K562 (cell line): ENCODE results near the gene ERF. TPM values are rescaled to one million over a fixed set of nuclear protein-coding genes. Genes with fewer than 3 reads are reported as not detected.

ENCODE experiments used
- BCOR ChIP-seq: fragments of 450-650 bp; IDR thresholded peaks from 2 replicates; pipeline ENCODE4 v1.6.1; 2016
- CHD4 ChIP-seq: fragments of 200-600 bp; sonication (generic); IDR thresholded peaks from 3 replicates; pipeline ENCODE4 v1.6.1; 2012; ENCODE audit warnings: low read depth, mild to moderate bottlenecking, mixed read lengths, low read length, inconsistent platforms; ENCODE audit not compliant: insufficient read depth, insufficient replicate concordance, poor library complexity, severe bottlenecking
- ELF2 ChIP-seq: fragments of 250-450 bp; sonication (Bioruptor Pico); IDR thresholded peaks from 2 replicates; pipeline ENCODE4 v1.5.0; 2021; ENCODE audit warnings: mild to moderate bottlenecking
- EWSR1 ChIP-seq: fragments of 450-650 bp; IDR thresholded peaks from 2 replicates; pipeline ENCODE4 v1.6.1; 2018; ENCODE audit warnings: borderline replicate concordance, mild to moderate bottlenecking, low read depth, moderate library complexity; ENCODE audit not compliant: partially characterized antibody
- GATAD2B ChIP-seq: fragments of 450-650 bp; IDR thresholded peaks from 2 replicates; pipeline ENCODE4 v1.6.1; 2017; ENCODE audit warnings: mild to moderate bottlenecking, borderline replicate concordance
- KHSRP ChIP-seq: fragments of 450-650 bp; IDR thresholded peaks from 2 replicates; pipeline ENCODE4 v1.6.1; 2017
- MECOM ChIP-seq: fragments of 250-450 bp; sonication (Bioruptor Pico); IDR thresholded peaks from 2 replicates; pipeline ENCODE4 v1.8.0; 2022; ENCODE audit warnings: inconsistent platforms
- NR2C2 ChIP-seq, 2 experiments: fragments of 200-800 bp in 1 of 2; sonication (Bioruptor generic) in 1 of 2; sonication (generic) in 1 of 2; formaldehyde crosslinking in 1 of 2; IDR thresholded peaks; 2 replicates each; pipeline versions ENCODE4 v1.6.1 to v1.8.0; 2016 to 2022; ENCODE audit warnings: mild to moderate bottlenecking in 1 of 2, missing compliant biosample characterization in 1 of 2, missing genetic modification characterization in 1 of 2, missing genetic modification reagents in 1 of 2
- NR4A1 ChIP-seq, 2 experiments: fragments of 250-450 bp in 1 of 2; fragments of 450-650 bp in 1 of 2; sonication (Bioruptor Pico) in 1 of 2; IDR thresholded peaks; 2 replicates each; pipeline versions ENCODE4 v1.4.0 to v1.6.1; 2016 to 2020; ENCODE audit warnings: mild to moderate bottlenecking in 2 of 2, missing compliant biosample characterization in 1 of 2, missing genetic modification characterization in 1 of 2, moderate library complexity in 1 of 2
- PML ChIP-seq: IDR thresholded peaks from 2 replicates; pipeline ENCODE4 v1.6.1; 2012; ENCODE audit warnings: low read length, inconsistent platforms
- PRMT5 ChIP-seq: sonication (generic); formaldehyde crosslinking; IDR thresholded peaks from 2 replicates; pipeline ENCODE4 v1.5.0; 2020; ENCODE audit warnings: missing genetic modification reagents
- RHOXF2B ChIP-seq: fragments of 250-450 bp; sonication (Bioruptor Pico); conservative IDR thresholded peaks from 2 replicates; pipeline ENCODE4 v1.5.1; 2021
- SAFB ChIP-seq: fragments of 200-400 bp; formaldehyde crosslinking; IDR thresholded peaks from 2 replicates; pipeline ENCODE4 v1.6.1; 2017; ENCODE audit warnings: low read depth, low read length, borderline replicate concordance
- SRSF7 ChIP-seq: fragments of 200-400 bp; formaldehyde crosslinking; optimal IDR thresholded peaks from 2 replicates; pipeline ENCODE3; 2017; ENCODE audit warnings: mild to moderate bottlenecking, low read depth, low read length
- UBTF ChIP-seq, 2 experiments: IDR thresholded peaks; 2 replicates each; pipeline ENCODE4 v1.6.1; 2012; ENCODE audit warnings: improper control_type of control experiment in 2 of 2, low read depth in 2 of 2, low read length in 2 of 2, borderline replicate concordance in 1 of 2
- ZKSCAN1 ChIP-seq: fragments of 150-350 bp; IDR thresholded peaks from 2 replicates; pipeline ENCODE4 v1.6.1; 2016; ENCODE audit warnings: low read depth, low read length
- ZZZ3 ChIP-seq: fragments of 450-650 bp; IDR thresholded peaks from 2 replicates; pipeline ENCODE4 v1.6.1; 2016; ENCODE audit warnings: antibody characterized with exemption, mild to moderate bottlenecking, moderate library complexity
- polyA plus RNA-seq, 8 experiments: library from polyadenylated mRNA; depleted of rRNA in 4 of 8; stranded (reverse) in 5 of 8; unstranded in 3 of 8; fragments of >200 nt; fragmentation: Nextera tagmentation in 2 of 8; fragmentation: Illumina TruSeq in 1 of 8; extraction: Ambion mirVana in 2 of 8; extraction: Trizol in 1 of 8; gene quantifications; 2 replicates each; pipeline versions ENCODE4 v1.2.1 to v1.2.3, GENCODE V29; 2011 to 2014; ENCODE audit warnings: inconsistent platforms in 1 of 8, missing spikeins in 1 of 8
- total RNA-seq, 7 experiments: library from RNA; depleted of rRNA in 6 of 7; stranded (reverse); fragments of >200 nt in 6 of 7; fragmentation: Illumina TruSeq in 2 of 7; extraction: Trizol in 2 of 7; gene quantifications; 2 replicates each; pipeline versions ENCODE4 v1.2.1 to v1.2.3, GENCODE V29; 2011 to 2021; ENCODE audit warnings: low replicate concordance in 1 of 7
- TF ChIP-seq, protein P1 (sequence below): fragments of 250-450 bp; sonication (Bioruptor Pico); IDR thresholded peaks from 2 replicates; pipeline ENCODE4 v1.4.0; 2020
- TF ChIP-seq, protein P2 (sequence below): fragments of 450-650 bp; formaldehyde crosslinking; conservative IDR thresholded peaks from 2 replicates; pipeline ENCODE4 v1.4.0; 2022; ENCODE audit warnings: mild to moderate bottlenecking, missing genetic modification characterization

The ERF gene
- total and polyA plus RNA-seq, 9 of the 15 experiments (the other 6 are each of a cell fraction or from before 2014, with no cell fraction given) = 0.03 to 75.4 (median 27.0) TPM

GRCh38 chr19:42199440-42200115 is 55.4 kb downstream of the ERF start (continued):
- TF ChIP-seq SAFB (no peak), EWSR1 (no peak), ZZZ3 (0 out of 2 replicates have a peak, but pooled peaks have one; percentile 33), ELF2 (CRISPR knock-in tag) (no peak), MECOM (CRISPR knock-in tag) (no peak), GATAD2B (no peak), PML (no peak), SRSF7 (no peak), CHD4 (no peak), NR2C2 (CRISPR knock-in tag; IDR thresholded peaks at IDR 0.05) (no peak), NR2C2 (tag; IDR thresholded peaks at IDR 0.05) (no peak), ZKSCAN1 (no peak), PRMT5 (CRISPR knock-in tag) (no peak), RHOXF2B (CRISPR knock-in tag) (no peak), BCOR (peak; percentile 52), NR4A1 (CRISPR knock-in tag; IDR thresholded peaks at IDR 0.05) (no peak), NR4A1 (tag; IDR thresholded peaks at IDR 0.05) (no peak), KHSRP (no peak), UBTF (IDR thresholded peaks at IDR 0.05; ENCODE audit: borderline replicate concordance in 1 of 2, low read depth in 2 of 2, low read length in 2 of 2) (no peak)
- TF ChIP-seq, protein P1, sequence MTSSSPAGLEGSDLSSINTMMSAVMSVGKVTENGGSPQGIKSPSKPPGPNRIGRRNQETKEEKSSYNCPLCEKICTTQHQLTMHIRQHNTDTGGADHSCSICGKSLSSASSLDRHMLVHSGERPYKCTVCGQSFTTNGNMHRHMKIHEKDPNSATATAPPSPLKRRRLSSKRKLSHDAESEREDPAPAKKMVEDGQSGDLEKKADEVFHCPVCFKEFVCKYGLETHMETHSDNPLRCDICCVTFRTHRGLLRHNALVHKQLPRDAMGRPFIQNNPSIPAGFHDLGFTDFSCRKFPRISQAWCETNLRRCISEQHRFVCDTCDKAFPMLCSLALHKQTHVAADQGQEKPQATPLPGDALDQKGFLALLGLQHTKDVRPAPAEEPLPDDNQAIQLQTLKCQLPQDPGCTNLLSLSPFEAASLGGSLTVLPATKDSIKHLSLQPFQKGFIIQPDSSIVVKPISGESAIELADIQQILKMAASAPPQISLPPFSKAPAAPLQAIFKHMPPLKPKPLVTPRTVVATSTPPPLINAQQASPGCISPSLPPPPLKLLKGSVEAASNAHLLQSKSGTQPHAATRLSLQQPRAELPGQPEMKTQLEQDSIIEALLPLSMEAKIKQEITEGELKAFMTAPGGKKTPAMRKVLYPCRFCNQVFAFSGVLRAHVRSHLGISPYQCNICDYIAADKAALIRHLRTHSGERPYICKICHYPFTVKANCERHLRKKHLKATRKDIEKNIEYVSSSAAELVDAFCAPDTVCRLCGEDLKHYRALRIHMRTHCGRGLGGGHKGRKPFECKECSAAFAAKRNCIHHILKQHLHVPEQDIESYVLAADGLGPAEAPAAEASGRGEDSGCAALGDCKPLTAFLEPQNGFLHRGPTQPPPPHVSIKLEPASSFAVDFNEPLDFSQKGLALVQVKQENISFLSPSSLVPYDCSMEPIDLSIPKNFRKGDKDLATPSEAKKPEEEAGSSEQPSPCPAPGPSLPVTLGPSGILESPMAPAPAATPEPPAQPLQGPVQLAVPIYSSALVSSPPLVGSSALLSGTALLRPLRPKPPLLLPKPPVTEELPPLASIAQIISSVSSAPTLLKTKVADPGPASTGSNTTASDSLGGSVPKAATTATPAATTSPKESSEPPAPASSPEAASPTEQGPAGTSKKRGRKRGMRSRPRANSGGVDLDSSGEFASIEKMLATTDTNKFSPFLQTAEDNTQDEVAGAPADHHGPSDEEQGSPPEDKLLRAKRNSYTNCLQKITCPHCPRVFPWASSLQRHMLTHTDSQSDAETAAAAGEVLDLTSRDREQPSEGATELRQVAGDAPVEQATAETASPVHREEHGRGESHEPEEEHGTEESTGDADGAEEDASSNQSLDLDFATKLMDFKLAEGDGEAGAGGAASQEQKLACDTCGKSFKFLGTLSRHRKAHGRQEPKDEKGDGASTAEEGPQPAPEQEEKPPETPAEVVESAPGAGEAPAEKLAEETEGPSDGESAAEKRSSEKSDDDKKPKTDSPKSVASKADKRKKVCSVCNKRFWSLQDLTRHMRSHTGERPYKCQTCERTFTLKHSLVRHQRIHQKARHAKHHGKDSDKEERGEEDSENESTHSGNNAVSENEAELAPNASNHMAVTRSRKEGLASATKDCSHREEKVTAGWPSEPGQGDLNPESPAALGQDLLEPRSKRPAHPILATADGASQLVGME (CRISPR knock-in tag) = 0 out of 2 replicates have a peak, but pooled peaks have one; percentile 15
- TF ChIP-seq, protein P2, sequence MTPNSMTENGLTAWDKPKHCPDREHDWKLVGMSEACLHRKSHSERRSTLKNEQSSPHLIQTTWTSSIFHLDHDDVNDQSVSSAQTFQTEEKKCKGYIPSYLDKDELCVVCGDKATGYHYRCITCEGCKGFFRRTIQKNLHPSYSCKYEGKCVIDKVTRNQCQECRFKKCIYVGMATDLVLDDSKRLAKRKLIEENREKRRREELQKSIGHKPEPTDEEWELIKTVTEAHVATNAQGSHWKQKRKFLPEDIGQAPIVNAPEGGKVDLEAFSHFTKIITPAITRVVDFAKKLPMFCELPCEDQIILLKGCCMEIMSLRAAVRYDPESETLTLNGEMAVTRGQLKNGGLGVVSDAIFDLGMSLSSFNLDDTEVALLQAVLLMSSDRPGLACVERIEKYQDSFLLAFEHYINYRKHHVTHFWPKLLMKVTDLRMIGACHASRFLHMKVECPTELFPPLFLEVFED (CRISPR knock-in tag) = peak; percentile 68; the same call in 1 of the 2 replicates
